Activated CD4-positive, alpha-beta T cell treated with anti-CD3 and anti-CD28 coated beads, Interleukin-2, amount 50 U/mL, for 24 hours (primary cell): ENCODE results near the gene SEMA4G.

Source experiments
- DNase-seq, 2 donors: peaks; one replicate each; pipeline ENCODE4 v3.0.0-alpha.2; 2020; ENCODE audit warnings: low read depth in 1 of 2, low spot score in 1 of 2

SEMA4G gene

DNA sequence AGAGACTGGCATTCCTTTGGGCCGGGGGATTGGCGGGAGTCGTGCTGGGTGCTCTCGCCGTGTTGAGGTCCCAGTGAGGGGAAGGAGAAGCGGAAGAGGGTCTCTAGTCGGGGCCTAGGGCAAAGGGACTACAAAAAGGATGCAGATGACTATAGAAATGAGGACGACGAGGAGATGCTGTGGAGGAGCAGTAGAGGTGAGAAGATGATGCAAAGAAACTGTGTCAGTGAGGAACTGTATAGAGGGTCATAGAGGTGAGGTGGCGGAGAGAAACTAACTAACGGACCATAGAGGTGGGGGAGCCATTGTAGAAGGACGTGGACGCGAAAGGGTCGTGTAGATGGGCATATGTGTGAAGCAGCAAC, 18.4 kb downstream of the SEMA4G start:
- DNase-seq = no peak

- DNase-seq = no peak
These were observed 18.9 kb downstream of the SEMA4G start for GRCh38 chr10:100988166-100988565.

- no peak for DNase-seq
These were observed 19.8 kb downstream of the SEMA4G start for GRCh38 chr10:100989088-100989487.

DNA sequence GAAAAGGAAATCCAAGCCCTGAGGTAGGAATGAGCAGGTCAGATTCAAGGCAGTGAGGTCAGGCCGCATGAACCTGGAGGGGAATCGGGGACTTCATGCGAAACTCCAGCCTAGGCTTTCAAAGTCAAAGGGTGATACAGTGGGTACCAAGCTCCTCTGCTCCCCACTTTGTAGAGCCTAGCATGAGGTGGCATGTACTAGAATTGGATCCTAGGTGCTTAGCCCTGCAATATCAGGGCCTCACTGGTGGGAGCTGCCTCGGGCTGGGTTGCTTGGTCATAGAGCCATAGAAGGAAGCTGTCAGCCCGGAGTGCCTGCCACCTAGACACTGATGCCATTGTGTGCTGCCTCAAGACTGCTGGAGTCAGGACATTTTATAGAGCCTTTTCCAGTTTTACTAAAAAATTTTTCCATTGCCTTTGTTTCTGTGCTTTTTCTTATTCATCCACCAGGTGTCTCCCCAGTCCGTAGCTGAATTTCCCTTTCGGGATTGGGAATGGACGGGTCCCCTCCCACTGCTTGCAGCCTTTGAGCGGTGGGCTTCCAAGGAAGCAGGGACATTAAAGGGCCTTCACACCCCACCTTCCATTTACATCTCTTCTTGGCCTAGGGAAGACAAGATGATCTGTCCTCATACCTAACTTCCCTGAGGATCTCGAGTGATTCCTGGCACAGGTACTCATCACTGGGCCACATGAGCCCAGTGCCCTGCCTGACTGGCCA, 24.8 kb downstream of the SEMA4G start:
- DNase-seq = no peak

GRCh38 chr10:100995181-100995580, 25.9 kb downstream of the SEMA4G start:
- DNase-seq = no peak

- DNase-seq = peak in 1 of 2 donors; percentile 26
These were observed 27.5 kb downstream of the SEMA4G start for GRCh38 chr10:100996678-100997359.

- peak; percentile 40 to 55 for DNase-seq
These were observed 28.3 kb downstream of the SEMA4G start for GRCh38 chr10:100997360-100998182.

- DNase-seq = peak; percentile 30 to 37
These were observed 29.1 kb downstream of the SEMA4G start for GRCh38 chr10:100998183-100998990.

DNA sequence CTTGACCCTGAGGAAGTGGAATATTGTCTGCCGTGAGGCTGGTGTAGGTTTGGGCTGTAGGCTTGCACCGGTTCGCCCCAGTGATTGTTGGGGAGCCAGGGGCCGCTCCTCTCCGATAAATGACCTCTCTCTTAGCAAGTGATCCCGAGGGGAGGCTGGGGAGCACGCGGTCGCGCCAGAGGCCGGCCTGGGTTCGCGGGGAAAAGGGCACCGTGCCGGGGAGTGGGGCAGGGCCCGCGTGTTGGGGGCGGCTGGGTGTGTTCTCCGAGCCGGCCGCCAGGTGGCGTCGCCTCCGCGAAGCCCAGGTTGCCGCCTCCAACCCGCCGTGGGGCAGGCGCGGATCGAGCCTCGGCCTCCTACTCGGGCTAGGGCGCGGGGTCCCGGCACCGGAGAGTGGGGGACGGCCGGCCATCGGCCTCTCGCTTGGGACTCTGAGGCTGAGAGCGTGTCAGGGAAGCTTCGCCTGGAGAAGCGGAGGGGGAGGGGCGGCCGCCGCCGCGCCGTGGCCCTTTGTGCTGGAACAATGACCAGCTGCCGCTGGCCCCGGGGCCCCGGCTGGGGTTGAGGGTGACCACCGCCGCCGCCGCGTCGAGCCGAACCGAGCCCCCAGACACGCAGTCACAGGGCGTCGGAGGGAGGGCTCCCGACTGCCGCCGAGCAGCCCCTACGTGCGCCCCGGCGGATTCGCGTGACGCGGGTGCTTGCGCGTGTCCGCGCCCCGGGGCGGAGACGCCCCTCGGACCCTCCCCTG, 29.9 kb downstream of the SEMA4G start:
- peak; percentile 57 to 64 for DNase-seq

DNA sequence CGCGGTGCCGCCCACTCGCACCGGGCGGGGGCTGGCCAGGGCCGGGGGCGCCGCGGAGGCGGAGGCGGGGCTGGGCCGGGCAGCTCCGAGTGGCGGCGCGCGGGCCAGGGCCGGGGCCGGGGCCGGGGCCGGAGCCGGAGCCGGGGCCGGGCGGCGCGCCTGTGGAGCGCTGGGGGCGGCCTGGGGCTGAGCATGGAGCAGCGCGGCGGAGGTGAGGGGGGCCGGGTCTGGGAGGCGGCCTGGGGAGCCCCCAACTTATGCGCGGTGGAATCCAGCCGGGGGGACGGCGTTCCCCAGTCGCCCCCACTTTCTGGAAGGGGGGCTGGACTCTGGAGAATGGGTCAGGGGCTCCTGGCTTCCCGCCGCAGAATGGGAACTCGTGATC, 30.4 kb downstream of the SEMA4G start, which contains the start of gene LZTS2:
Gene LZTS2 (plus strand): TSS at position 67 of the 385 bp plus-strand sequence. CDS start 2,731 bp downstream, outside the sequence.
- DNase-seq = no peak

DNA sequence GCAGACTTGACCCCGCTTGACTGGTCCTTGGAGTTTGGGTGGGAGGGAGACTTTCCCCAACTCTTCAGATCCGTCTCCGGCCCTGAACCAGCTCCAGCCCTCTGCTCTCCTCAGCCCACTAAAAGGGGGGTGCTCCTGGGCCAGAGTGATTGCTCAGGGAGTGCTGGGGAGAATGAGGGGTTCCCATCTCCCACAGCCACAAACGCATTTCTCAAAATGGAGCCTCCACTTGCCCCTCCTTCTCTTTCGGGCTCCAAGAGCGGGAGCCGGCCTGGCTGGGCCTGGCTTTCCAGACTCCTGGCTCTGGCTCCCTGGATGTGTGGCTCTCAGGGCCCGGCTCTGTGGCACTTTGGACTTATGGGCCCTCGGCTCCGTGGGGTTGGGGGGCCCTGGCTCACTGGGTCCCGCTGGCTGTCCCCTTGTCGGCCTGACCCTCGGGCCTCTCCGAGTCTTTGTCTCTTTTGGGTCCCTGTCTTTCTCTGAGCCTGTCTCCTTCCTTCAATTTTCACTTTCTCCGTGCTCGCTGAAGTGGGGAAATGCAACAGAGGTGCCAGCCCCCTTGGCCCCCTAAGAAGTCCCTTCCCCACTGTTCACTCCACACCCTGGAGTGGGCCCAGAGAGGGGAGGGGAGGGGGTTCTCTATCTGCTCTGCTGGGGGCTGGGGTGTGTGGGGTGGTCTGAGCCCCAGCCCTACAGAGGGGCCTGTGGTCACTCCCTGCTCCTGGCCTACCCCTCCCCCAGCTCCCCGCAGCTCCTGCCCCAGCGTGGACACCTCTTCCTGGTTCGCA, 31.0 kb downstream of the SEMA4G start:
- no peak for DNase-seq

DNA sequence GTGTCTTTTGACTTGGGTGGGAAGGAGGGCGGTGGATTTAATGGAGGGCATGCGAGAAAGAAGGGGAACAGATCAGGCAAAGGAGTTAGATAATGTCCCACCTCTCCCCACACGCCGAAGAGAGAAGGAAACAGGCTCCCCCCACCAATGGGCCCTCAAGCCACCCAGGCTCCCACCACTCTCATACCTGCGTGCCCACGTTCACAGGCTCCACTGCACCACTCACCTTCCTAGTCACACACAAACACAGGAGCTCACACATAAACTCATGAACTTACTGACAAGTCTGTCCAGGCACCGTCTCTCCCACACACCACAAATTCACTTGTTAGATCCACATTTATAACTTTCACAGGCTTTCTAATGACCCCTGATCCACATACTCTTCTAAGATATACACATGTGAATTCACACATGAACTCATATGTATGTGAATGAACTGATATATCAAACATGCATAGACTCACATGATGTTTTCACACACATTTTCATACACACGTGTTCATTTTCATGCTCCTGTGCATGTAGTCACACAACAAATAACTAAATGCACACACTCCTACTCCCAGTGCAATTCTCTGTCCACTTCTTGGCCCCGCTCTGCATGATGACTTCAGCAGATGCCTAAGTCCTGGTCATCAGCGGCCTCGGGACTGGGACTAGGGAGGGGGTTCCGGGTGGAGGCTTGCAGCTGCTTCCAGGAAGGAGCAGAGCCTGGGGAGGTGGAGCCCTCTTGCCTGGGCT, 31.8 kb downstream of the SEMA4G start:
- DNase-seq = no peak

- no peak for DNase-seq
These were observed 32.3 kb downstream of the SEMA4G start for GRCh38 chr10:101001659-101002035.

GRCh38 chr10:101002456-101002855, 33.2 kb downstream of the SEMA4G start:
- DNase-seq = no peak

- no peak for DNase-seq
These were observed 34.4 kb downstream of the SEMA4G start for GRCh38 chr10:101003639-101004206.

DNA sequence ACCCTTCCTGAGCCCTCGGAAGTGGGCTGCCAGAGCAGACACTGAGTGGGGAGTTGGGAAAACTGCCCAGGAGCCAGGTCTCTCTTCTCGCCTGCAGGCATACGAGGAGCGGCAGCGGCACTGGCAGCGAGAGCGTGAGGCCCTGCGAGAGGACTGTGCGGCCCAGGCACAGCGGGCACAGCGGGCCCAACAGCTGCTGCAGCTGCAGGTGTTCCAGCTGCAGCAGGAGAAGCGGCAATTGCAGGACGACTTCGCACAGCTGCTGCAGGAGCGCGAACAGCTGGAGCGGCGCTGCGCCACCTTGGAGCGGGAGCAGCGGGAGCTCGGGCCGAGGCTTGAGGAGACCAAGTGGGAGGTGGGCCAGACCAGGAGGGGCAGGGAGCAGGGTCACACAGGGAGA, 36.1 kb downstream of the SEMA4G start:
- no peak for DNase-seq

DNA sequence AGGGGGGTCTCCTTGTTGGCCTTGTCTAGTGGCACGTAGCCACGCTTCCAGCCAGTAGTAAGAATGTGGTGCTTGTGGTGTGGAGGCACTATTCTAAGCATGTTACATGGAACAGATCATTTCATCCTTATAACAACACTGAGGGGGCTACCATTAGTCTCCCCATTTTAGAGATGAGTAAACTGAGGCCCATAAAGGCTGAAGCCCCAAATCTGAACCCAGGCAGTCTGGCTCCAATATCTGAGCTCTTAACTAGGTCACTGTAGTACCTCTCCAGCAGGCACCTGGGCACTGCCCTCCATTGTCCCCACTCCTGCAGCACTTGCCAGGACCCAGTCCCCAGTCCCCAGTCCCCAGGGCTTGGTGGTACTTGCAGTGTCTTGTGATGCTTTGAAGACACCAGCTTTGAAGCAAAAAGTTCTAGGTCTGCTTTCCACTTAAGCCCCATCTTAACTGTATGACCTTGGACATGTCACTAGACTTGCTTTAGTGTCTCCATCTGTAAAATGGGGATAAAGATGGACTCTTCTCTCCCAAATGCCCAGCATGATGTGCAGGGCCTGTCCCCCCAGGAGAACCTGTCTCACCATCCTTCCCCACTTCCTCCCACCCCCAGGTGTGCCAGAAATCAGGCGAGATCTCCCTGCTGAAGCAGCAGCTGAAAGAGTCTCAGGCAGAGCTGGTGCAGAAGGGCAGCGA, 36.7 kb downstream of the SEMA4G start:
- no peak for DNase-seq

GRCh38 chr10:101006593-101007098, 37.3 kb downstream of the SEMA4G start:
- DNase-seq = no peak
